Endothelial cell of umbilical vein (primary cell): ENCODE results near the gene RAD54L. TPM values are rescaled to one million over a fixed set of nuclear protein-coding genes. Genes with fewer than 3 reads are reported as not detected.

Source experiments
- BruUV-seq: library from RNA; stranded (reverse); fragments of 400-500 nt; replicated peaks from 2 replicates; lab custom pipeline; 2021; lab: Mats Ljungman, UMichigan
- CTCF ChIA-PET: fragments of 300-600, 350-600 bp; sonication (Branson Sonifier 250); formaldehyde crosslinking; loops from one replicate; lab custom pipeline; 2021; ENCODE audit warnings: antibody characterized with exemption, inconsistent platforms; lab: Charles Lee
- POLR2A ChIA-PET: fragments of 300-600, 350-600 bp; sonication (Branson Sonifier 250); formaldehyde crosslinking; loops from one replicate; lab custom pipeline; 2021; ENCODE audit warnings: antibody characterized with exemption, inconsistent platforms; lab: Charles Lee
- DNase-seq: peaks from one replicate; pipeline ENCODE4 v3.0.0-alpha.2; 2011; ENCODE audit warnings: low read depth, low spot score
- FAIRE-seq: peaks from 2 replicates; lab custom pipeline; 2011; peaks lifted over from hg19 to GRCh38; lab: Jason Lieb, UNC
- H2AFZ ChIP-seq: 2 replicates; pipeline ENCODE4 v1.6.0; 2012; ENCODE audit warnings: low read depth, low read length, control low read depth, inconsistent platforms
- H3K27ac ChIP-seq: 2 replicates; pipeline ENCODE4 v1.5.1; 2011; ENCODE audit warnings: low read depth, mild to moderate bottlenecking, control low read depth, low read length, moderate library complexity; ENCODE audit not compliant: insufficient read depth
- H3K27me3 ChIP-seq, 2 experiments: 2 replicates each; pipeline versions ENCODE4 v1.6.0 to v1.6.1; 2011; ENCODE audit warnings: low read length in 2 of 2, mixed read lengths in 1 of 2; ENCODE audit not compliant: control insufficient read depth in 2 of 2, insufficient read depth in 2 of 2
- H3K36me3 ChIP-seq, 2 experiments: 2 replicates in 1 of 2; 3 replicates in 1 of 2; pipeline ENCODE4 v1.5.1; 2011; ENCODE audit warnings: low read length in 2 of 2, mild to moderate bottlenecking in 1 of 2, moderate library complexity in 1 of 2; ENCODE audit not compliant: control insufficient read depth in 2 of 2, insufficient read depth in 2 of 2; ENCODE audit errors: extremely low read depth in 1 of 2
- H3K4me1 ChIP-seq: 3 replicates; pipeline ENCODE4 v1.5.1; 2011; ENCODE audit warnings: mild to moderate bottlenecking, low read length; ENCODE audit not compliant: control insufficient read depth, insufficient read depth; ENCODE audit errors: extremely low read depth
- H3K4me2 ChIP-seq: 2 replicates; pipeline ENCODE4 v1.6.1; 2011; ENCODE audit warnings: low read length, control low read depth, mixed read lengths; ENCODE audit not compliant: insufficient read depth
- H3K4me3 ChIP-seq, 3 experiments: fragments of 200-600 bp in 1 of 3; sonication (generic), shearing (Covaris generic) in 1 of 3; replicated peaks in 1 of 3; 2 replicates each; pipeline ENCODE4 v1.5.1; 2011 to 2016; ENCODE audit warnings: control low read depth in 3 of 3, low read length in 3 of 3, mild to moderate bottlenecking in 2 of 3, inconsistent platforms in 1 of 3, low read depth in 1 of 3, moderate library complexity in 1 of 3; ENCODE audit not compliant: insufficient read depth in 1 of 3
- H3K79me2 ChIP-seq: 2 replicates; pipeline ENCODE4 v1.6.0; 2012; ENCODE audit warnings: low read length, inconsistent platforms; ENCODE audit not compliant: control insufficient read depth, insufficient read depth
- H3K9ac ChIP-seq: replicated peaks from 2 replicates; pipeline ENCODE3; 2011; ENCODE audit warnings: low read length, control low read depth; ENCODE audit not compliant: insufficient read depth; ENCODE audit errors: extremely low read depth
- H3K9me1 ChIP-seq: replicated peaks from 3 replicates; pipeline ENCODE4 v1.6.0; 2011; ENCODE audit warnings: mild to moderate bottlenecking, low read length; ENCODE audit not compliant: control insufficient read depth, insufficient read depth; ENCODE audit errors: extremely low read depth
- H3K9me3 ChIP-seq: replicated peaks from 2 replicates; pipeline ENCODE4 v1.5.1; 2012; ENCODE audit warnings: low read length, inconsistent platforms; ENCODE audit not compliant: control insufficient read depth, insufficient read depth
- H4K20me1 ChIP-seq: replicated peaks from 2 replicates; pipeline ENCODE3; 2011; ENCODE audit warnings: mild to moderate bottlenecking, low read length; ENCODE audit not compliant: control insufficient read depth, insufficient read depth; ENCODE audit errors: extremely low read depth
- CTCF ChIP-seq, 2 donors: IDR thresholded peaks; 1 replicate in 1 of 2; 2 replicates in 1 of 2; pipeline ENCODE4 v1.5.1; 2011; ENCODE audit warnings: low read length in 2 of 2, mild to moderate bottlenecking in 2 of 2, moderate library complexity in 2 of 2, control low read depth in 1 of 2, inconsistent platforms in 1 of 2, low read depth in 1 of 2; ENCODE audit not compliant: insufficient read depth in 1 of 2; ENCODE audit errors: extremely low read depth in 1 of 2
- EZH2 ChIP-seq: IDR thresholded peaks from 2 replicates; pipeline ENCODE4 v1.6.1; 2012; ENCODE audit warnings: borderline replicate concordance, low read depth, mild to moderate bottlenecking, moderate library complexity, low read length, inconsistent platforms; ENCODE audit not compliant: severe bottlenecking
- FOS ChIP-seq: IDR thresholded peaks from 2 replicates; pipeline ENCODE4 v1.6.1; 2011; ENCODE audit warnings: mild to moderate bottlenecking, low read length, moderate library complexity, borderline replicate concordance; ENCODE audit not compliant: insufficient read depth
- GATA2 ChIP-seq: IDR thresholded peaks from 2 replicates; pipeline ENCODE4 v1.7.0; 2011; ENCODE audit warnings: low read depth, mild to moderate bottlenecking, moderate library complexity, mixed read lengths, low read length; ENCODE audit not compliant: insufficient read length, insufficient read depth
- JUN ChIP-seq: IDR thresholded peaks from 2 replicates; pipeline ENCODE4 v1.6.1; 2011; ENCODE audit warnings: borderline replicate concordance, low read depth; ENCODE audit not compliant: insufficient read length, insufficient read depth
- MAX ChIP-seq: IDR thresholded peaks from 2 replicates; pipeline ENCODE4 v1.6.1; 2011; ENCODE audit not compliant: insufficient read depth, insufficient read length
- MYC ChIP-seq: IDR thresholded peaks from one replicate; pipeline ENCODE4 v1.6.1; 2011; ENCODE audit warnings: mild to moderate bottlenecking, low read depth, low read length
- POLR2A ChIP-seq: IDR thresholded peaks from 2 replicates; pipeline ENCODE4 v1.6.1; 2012; ENCODE audit warnings: low read depth, mild to moderate bottlenecking, control low read depth, low read length
- POLR2AphosphoS5 ChIP-seq: IDR thresholded peaks from 2 replicates; pipeline ENCODE4 v1.6.1; 2012; ENCODE audit warnings: low read depth, mild to moderate bottlenecking, control low read depth, low read length, moderate library complexity; ENCODE audit not compliant: insufficient read depth
- dilution Hi-C: fragments of 300-500 bp; cut with MboI; formaldehyde crosslinking; loops from one replicate; pipeline ENCODE4 v1.15.0; 2019; ENCODE audit warnings: low sequenced_read_pairs; ENCODE audit not compliant: extremely low pct_ligation_motif_present
- intact Hi-C: fragments of 100-400 bp; cut with micrococcal nuclease; formaldehyde crosslinking; loops from one replicate; pipeline ENCODE4 v1.10.0; 2022
- polyA plus RNA-seq, 4 experiments: library from polyadenylated mRNA; depleted of rRNA in 3 of 4; stranded (reverse) in 3 of 4; unstranded in 1 of 4; fragments of >200 nt; gene quantifications; 2 replicates each; pipeline versions ENCODE4 v1.2.1 to v1.2.3, GENCODE V29; 2011 to 2012; ENCODE audit warnings: missing spikeins in 1 of 4
- total RNA-seq: library from RNA; stranded (reverse); gene quantifications from 2 replicates; pipeline ENCODE4 v1.2.3, GENCODE V29; 2021

Gene RAD54L
- total and polyA plus RNA-seq, 2 donors (not counting 3 experiments of a cell fraction or from before 2014, with no cell fraction given) = 10.5 to 18.9 TPM

GRCh38 chr1:46218443-46218842 is 29.1 kb upstream of the RAD54L start:
- H3K27me3 ChIP-seq = no peaks in the 10 kb centered on the region
- no peak overlapping the region for H3K9ac ChIP-seq
- no TSS peak for BruUV-seq
- H4K20me1 ChIP-seq = no peaks in the 10 kb centered on the region
- H3K79me2 ChIP-seq = no peaks in the 10 kb centered on the region
- CTCF ChIA-PET = interaction anchor here (1.2 to 2.0 kb wide), 2 partner anchors 14 to 36 kb away, joined by 3 to 12 read pairs; no protein-coding TSS in a partner anchor
- H3K9me3 ChIP-seq = no peaks in the 10 kb centered on the region
- no peak overlapping the region for H3K27ac ChIP-seq
- H3K9me1 ChIP-seq = no peaks in the 10 kb centered on the region
- FAIRE-seq = no peak
- H3K4me3 ChIP-seq = no peak overlapping the region
- dilution Hi-C loops (no loop called here), intact Hi-C loops (no loop called here)
- no peak overlapping the region for H2AFZ ChIP-seq
- TF ChIP-seq FOS = no peak
- no peaks in the 10 kb centered on the region for H3K36me3 ChIP-seq
- POLR2A ChIA-PET = no interaction called here
- no peak for DNase-seq
- no peaks in the 10 kb centered on the region for H3K4me1 ChIP-seq
- H3K4me2 ChIP-seq = no peak overlapping the region

- BruUV-seq = no TSS peak
- H3K27me3 ChIP-seq = no peaks in the 10 kb centered on the region
- H3K4me1 ChIP-seq = peaks cover 2% of the 10 kb centered on the region
- no peak overlapping the region for H3K4me3 ChIP-seq
- H3K9ac ChIP-seq = no peak overlapping the region
- POLR2A ChIA-PET = interaction anchor here (0.6 kb wide), 1 partner anchor 10 kb away, joined by 5 read pairs; no protein-coding TSS in a partner anchor
- TF ChIP-seq FOS (no peak), MYC (no peak), POLR2AphosphoS5 (no peak), CTCF (IDR thresholded peaks at IDR 0.05; ENCODE audit: extremely low read depth in 1 of 2, insufficient read depth in 1 of 2, low read depth in 1 of 2, low read length in 2 of 2) (no peak), MAX (no peak), POLR2A (no peak), JUN (no peak), GATA2 (no peak), EZH2 (no peak)
- FAIRE-seq = no peak
- dilution Hi-C loops = no loop called here
- DNase-seq = no peak
- H4K20me1 ChIP-seq = no peaks in the 10 kb centered on the region
- H3K9me3 ChIP-seq = no peaks in the 10 kb centered on the region
- H3K36me3 ChIP-seq = no peaks in the 10 kb centered on the region
- H3K79me2 ChIP-seq = no peaks in the 10 kb centered on the region
- intact Hi-C loops = loop anchor here (5.0 to 10.0 kb wide), 2 partner anchors 328 to 535 kb away; partner anchors contain the start of genes GPBP1L1 and TMEM69
- H3K9me1 ChIP-seq = no peaks in the 10 kb centered on the region
- no peak overlapping the region for H3K4me2 ChIP-seq
- H3K27ac ChIP-seq = no peak overlapping the region
- no peak overlapping the region for H2AFZ ChIP-seq
- CTCF ChIA-PET = interaction anchor here (0.6 to 2.0 kb wide), 5 partner anchors 10 to 180 kb away, joined by 3 to 12 read pairs (median 3); no protein-coding TSS in a partner anchor
These were observed 27.7 kb upstream of the RAD54L start for GRCh38 chr1:46219551-46220520.
